ENCODE data around the gene MAPKAPK3. TPM values are rescaled to one million over a fixed set of nuclear protein-coding genes. Genes with fewer than 3 reads are reported as not detected.

MAPKAPK3 gene
- total RNA-seq, 6 donors from 2014 or later, result 30.2 to 102 (median 70.1) TPM

DNA sequence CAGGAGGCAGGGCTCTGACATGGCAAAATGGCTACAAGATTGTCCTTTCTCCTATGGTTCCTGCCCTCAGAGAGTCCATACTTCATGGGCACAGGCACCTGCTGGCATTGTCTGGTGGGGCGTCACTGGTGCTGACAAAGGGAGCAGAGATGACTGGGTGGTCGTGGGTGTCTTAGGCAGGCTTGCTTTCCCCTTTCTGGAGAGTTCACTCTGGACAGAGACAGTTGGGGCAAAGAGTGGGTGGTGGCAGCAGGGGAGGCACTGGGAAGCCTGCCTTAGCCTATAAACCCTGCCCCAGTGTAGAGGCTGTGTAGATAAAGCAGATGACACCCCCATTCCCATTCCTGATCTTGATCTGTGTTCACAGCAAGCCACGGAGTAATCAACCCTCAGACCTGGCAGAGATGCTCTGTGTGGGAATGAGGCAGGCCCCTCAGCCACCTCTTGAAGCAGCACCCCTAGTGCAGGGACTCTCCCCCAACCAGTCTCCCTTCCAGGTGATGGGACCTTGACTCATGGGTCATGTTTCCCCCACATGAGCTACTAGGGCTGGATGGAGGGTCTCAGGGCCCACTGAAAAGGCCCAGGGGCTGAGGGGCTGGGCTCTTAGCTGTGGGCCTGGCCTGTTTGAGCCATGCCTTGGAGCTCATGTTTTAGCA is 37.1 kb downstream of the MAPKAPK3 start:
- Histone ChIP-seq H3K36me3 (no peaks in the 10 kb centered on the region), H3K27ac (no peak overlapping the region), H3K4me3 (no peak overlapping the region), H3K9me3 (no peaks in the 10 kb centered on the region), H3K4me1 (no peaks in the 10 kb centered on the region), H3K27me3 (no peaks in the 10 kb centered on the region)
- DNase-seq (no peak), ATAC-seq (ENCODE audit: low FRiP score in 2 of 2) (no peak)
- WGBS, 2 donors, result 55 to 70% methylated on average over 3 of the region's 3 CpGs
- TF ChIP-seq, protein P1, sequence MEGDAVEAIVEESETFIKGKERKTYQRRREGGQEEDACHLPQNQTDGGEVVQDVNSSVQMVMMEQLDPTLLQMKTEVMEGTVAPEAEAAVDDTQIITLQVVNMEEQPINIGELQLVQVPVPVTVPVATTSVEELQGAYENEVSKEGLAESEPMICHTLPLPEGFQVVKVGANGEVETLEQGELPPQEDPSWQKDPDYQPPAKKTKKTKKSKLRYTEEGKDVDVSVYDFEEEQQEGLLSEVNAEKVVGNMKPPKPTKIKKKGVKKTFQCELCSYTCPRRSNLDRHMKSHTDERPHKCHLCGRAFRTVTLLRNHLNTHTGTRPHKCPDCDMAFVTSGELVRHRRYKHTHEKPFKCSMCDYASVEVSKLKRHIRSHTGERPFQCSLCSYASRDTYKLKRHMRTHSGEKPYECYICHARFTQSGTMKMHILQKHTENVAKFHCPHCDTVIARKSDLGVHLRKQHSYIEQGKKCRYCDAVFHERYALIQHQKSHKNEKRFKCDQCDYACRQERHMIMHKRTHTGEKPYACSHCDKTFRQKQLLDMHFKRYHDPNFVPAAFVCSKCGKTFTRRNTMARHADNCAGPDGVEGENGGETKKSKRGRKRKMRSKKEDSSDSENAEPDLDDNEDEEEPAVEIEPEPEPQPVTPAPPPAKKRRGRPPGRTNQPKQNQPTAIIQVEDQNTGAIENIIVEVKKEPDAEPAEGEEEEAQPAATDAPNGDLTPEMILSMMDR (IDR thresholded peaks at IDR 0.05), result no peak
- TF ChIP-seq POLR2AphosphoS5 (IDR thresholded peaks at IDR 0.05) (no peak), EP300 (IDR thresholded peaks at IDR 0.05) (no peak), POLR2A (IDR thresholded peaks at IDR 0.05) (no peak)

DNA sequence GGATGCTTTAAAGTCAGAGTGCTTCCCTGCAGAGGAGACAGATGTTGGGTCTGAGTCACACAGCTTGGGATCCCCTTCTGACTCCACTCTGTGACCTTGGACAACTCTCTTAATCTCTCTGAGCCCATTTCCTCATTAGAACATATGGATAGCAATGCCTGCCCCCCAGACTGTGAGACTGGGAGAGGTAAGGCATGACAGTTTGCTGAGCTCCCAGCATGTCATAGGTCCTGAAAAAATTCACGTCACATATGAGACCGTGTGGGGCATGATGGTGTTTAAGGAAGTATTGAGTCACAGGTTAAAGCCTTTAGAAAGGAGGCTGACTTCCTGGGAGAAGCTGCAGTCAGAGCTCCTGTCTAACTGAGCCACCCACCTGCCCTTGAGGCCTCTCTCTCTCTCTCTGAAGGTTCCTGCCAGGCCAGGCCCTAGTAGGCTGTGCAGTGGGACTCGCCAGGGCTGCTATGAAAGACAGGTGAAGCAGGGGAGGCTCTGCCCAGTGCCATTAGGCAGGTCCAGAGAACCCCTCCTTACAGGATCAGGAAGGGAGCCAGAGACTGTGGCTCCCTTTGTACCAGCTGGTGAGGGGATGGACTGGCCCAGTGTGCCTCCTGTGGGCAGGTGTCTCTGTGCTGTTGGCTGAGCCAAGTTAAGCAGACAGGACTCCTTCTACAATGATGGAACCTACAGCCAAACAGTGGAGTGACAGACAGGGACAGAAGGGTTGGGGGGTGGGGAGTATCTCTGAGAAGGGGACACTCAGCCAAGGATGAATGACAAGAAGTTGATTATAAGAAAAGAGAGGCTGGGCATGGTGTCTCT is 38.3 kb downstream of the MAPKAPK3 start:
- TF ChIP-seq, protein P1 (IDR thresholded peaks at IDR 0.05), result no peak
- TF ChIP-seq POLR2AphosphoS5 (IDR thresholded peaks at IDR 0.05) (no peak), EP300 (IDR thresholded peaks at IDR 0.05) (no peak), POLR2A (IDR thresholded peaks at IDR 0.05) (no peak)
- DNase-seq, result no peak
- WGBS, 2 donors, result 36 to 77% methylated on average over 2 to 3 of the region's 3 CpGs
- ATAC-seq (ENCODE audit: low FRiP score in 2 of 2), result no peak
- Histone ChIP-seq H3K4me1 (no peaks in the 10 kb centered on the region), H3K4me3 (no peak overlapping the region), H3K36me3 (no peaks in the 10 kb centered on the region), H3K27ac (no peak overlapping the region), H3K9me3 (no peaks in the 10 kb centered on the region), H3K27me3 (no peaks in the 10 kb centered on the region)

DNA sequence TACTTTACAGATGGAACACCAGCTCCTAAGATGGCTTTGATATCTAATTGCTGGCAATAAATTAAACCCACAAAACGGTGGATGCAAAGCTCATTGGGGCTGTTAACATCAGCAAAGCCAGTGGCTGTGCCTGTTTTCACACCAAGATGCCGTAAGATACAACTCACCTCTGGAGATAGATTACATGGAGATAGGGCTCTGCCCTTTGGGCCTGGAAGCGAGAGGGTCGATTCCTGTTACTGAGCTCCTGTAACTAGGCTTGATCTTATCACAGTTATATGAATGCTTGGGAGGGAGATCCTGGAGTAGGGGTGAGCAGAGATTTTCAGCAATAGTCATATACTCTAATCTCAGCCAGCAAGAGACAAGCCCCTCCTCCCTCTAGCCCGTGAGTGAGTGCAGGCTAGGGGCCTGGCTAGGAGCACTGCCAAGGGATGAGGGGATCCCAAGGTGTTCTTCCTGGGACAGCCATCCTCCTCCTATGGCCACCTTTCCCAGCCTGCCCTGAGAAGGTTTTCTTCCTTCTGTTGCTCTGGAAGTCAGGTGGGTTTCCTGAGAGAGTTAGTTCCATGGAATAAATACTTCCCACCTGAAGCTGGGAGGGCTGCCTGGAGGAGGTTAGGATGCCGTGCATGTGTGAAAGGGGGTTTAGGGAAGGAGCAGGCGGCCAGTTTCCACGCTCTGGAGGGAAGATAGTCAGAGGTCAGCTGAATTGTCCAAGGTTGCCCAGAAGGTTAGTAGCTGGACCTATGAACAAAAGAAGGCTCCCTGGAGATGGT is 39.7 kb downstream of the MAPKAPK3 start:
- H3K4me1 ChIP-seq, result no peaks in the 10 kb centered on the region
- H3K27me3 ChIP-seq, result no peaks in the 10 kb centered on the region
- no peak overlapping the region for H3K27ac ChIP-seq
- H3K36me3 ChIP-seq, result no peaks in the 10 kb centered on the region
- TF ChIP-seq, protein P1 (IDR thresholded peaks at IDR 0.05), result no peak
- no peak for TF ChIP-seq EP300 (IDR thresholded peaks at IDR 0.05)
- TF ChIP-seq POLR2A (IDR thresholded peaks at IDR 0.05), result no peak
- no peak for TF ChIP-seq POLR2AphosphoS5 (IDR thresholded peaks at IDR 0.05)
- ATAC-seq (ENCODE audit: low FRiP score in 2 of 2) (no peak), DNase-seq (no peak)
- no peak overlapping the region for H3K4me3 ChIP-seq
- WGBS, 2 donors, result 67 to 82% methylated on average over 6 to 8 of the region's 8 CpGs
- H3K9me3 ChIP-seq, result no peaks in the 10 kb centered on the region

DNA sequence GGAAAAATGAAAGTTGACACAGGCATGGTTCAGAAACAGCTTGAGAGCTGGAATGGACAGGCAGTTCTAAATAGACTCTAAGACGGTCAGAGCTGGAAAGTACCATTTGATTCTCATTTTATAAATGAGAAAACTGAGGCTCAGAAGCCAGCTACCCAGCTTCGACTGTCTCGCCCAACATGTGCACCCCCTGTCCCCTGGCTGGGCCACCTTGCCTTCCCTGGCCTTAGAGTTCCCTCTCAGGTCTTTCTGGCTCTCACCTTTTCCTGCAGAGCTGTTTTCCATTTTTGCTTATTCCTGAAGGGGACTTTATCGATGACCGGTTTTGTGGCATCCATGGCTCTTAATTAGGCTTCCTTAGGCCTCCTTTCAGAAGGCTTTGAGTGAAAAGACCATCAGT is 40.5 kb downstream of the MAPKAPK3 start:
- ATAC-seq (ENCODE audit: low FRiP score in 2 of 2) (no peak), DNase-seq (no peak)
- Histone ChIP-seq H3K4me1 (no peaks in the 10 kb centered on the region), H3K36me3 (no peaks in the 10 kb centered on the region), H3K4me3 (no peak overlapping the region), H3K27ac (no peak overlapping the region), H3K9me3 (no peaks in the 10 kb centered on the region), H3K27me3 (no peaks in the 10 kb centered on the region)
- WGBS, 2 donors, result 91 to 94% methylated on average over 5 of the region's 5 CpGs
- TF ChIP-seq POLR2AphosphoS5 (IDR thresholded peaks at IDR 0.05) (no peak), POLR2A (IDR thresholded peaks at IDR 0.05) (no peak), EP300 (IDR thresholded peaks at IDR 0.05) (no peak)
- TF ChIP-seq, protein P1 (IDR thresholded peaks at IDR 0.05), result no peak

Data from upper lobe of left lung (tissue), 6 donors.